RWPE2 (cell line): ENCODE data around the gene ADAMTSL2.

Source experiments
- ATAC-seq: fragments of 200-7000 bp; cut with Tn5 transposase; 3 replicates; pipeline ENCODE4 v1.9.1; 2021; ENCODE audit warnings: low read depth
- DNase-seq: peaks from one replicate; pipeline ENCODE4 v3.0.0-alpha.2; 2020; ENCODE audit warnings: low spot score
- H3K27ac ChIP-seq: fragments of 450-650 bp; 2 replicates; pipeline ENCODE4 v1.5.1; 2017; ENCODE audit warnings: mild to moderate bottlenecking; ENCODE audit not compliant: poor library complexity, severe bottlenecking
- H3K27me3 ChIP-seq: fragments of 250-450 bp; sonication (Bioruptor Pico); 2 replicates; pipeline ENCODE4 v1.5.1; 2021; ENCODE audit warnings: mild to moderate bottlenecking, moderate library complexity; ENCODE audit not compliant: insufficient read depth, poor library complexity, severe bottlenecking
- H3K36me3 ChIP-seq: fragments of 250-450 bp; sonication (Bioruptor Pico); 2 replicates; pipeline ENCODE4 v1.5.1; 2020; ENCODE audit warnings: low read depth, mild to moderate bottlenecking, moderate library complexity
- H3K4me1 ChIP-seq: fragments of 250-450 bp; sonication (Bioruptor Pico); 2 replicates; pipeline ENCODE4 v1.5.1; 2021; ENCODE audit warnings: mild to moderate bottlenecking, moderate library complexity; ENCODE audit not compliant: insufficient read depth, poor library complexity, severe bottlenecking
- H3K4me3 ChIP-seq: fragments of 250-450 bp; sonication (Bioruptor Pico); 2 replicates; pipeline ENCODE4 v1.5.1; 2021; ENCODE audit warnings: mild to moderate bottlenecking, moderate library complexity; ENCODE audit not compliant: severe bottlenecking
- H3K9me3 ChIP-seq: fragments of 250-450 bp; sonication (Bioruptor Pico); 2 replicates; pipeline ENCODE4 v1.5.1; 2021; ENCODE audit warnings: mild to moderate bottlenecking, moderate library complexity; ENCODE audit not compliant: severe bottlenecking
- TF ChIP-seq, protein P1 (sequence below): fragments of 450-650 bp; IDR thresholded peaks from one replicate; pipeline ENCODE4 v1.5.1; 2017; ENCODE audit warnings: mild to moderate bottlenecking, moderate library complexity; ENCODE audit not compliant: poor library complexity, severe bottlenecking

ADAMTSL2 gene

DNA sequence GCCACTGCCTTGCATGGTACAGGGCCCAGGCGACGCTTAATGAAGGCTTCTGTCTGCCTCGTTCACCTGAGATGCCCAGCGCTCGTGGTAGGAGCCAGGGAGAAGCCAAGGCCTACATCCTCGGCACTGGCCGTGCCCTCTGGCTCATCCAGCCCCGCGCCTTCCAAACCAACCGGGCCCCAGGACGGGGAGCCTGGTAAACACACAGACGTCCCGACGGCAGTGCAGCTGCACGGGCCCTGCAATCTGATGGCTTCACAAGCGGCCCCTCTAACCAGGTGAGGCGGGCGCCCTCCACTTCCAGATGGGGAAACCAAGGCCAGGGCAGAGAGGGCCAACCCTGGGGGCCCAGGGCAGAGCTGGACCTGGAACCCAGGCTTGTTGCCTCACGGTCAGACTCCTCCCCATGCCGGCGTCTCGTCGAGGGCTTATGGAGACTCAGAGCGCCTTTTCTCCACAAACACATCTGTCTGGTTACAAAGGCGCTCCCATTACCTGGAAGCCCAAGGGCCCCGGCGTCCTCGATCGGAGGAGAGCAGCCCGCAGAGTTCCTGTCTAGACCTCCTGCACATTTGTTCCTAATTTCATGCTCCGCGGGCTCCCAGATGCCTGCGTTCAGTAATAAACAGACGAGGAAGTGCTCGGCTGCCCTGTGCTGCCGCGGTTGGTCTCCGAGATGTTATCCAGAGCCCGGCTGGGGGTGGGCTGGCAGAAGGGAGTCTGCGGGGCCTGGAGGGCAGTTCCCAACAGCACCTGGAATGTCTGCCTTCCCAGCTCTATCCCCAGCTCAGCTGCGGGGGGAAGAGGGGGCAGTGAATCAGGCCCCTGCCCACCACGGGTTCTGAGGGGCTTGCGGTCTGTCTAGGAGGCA, 51.2 kb downstream of the ADAMTSL2 start:
- Histone ChIP-seq H3K27me3 (peaks cover 23% of the 10 kb centered on the region), H3K4me1 (no peaks in the 10 kb centered on the region), H3K4me3 (no peak overlapping the region), H3K36me3 (no peaks in the 10 kb centered on the region), H3K27ac (no peak overlapping the region), H3K9me3 (no peaks in the 10 kb centered on the region)
- TF ChIP-seq, protein P1, sequence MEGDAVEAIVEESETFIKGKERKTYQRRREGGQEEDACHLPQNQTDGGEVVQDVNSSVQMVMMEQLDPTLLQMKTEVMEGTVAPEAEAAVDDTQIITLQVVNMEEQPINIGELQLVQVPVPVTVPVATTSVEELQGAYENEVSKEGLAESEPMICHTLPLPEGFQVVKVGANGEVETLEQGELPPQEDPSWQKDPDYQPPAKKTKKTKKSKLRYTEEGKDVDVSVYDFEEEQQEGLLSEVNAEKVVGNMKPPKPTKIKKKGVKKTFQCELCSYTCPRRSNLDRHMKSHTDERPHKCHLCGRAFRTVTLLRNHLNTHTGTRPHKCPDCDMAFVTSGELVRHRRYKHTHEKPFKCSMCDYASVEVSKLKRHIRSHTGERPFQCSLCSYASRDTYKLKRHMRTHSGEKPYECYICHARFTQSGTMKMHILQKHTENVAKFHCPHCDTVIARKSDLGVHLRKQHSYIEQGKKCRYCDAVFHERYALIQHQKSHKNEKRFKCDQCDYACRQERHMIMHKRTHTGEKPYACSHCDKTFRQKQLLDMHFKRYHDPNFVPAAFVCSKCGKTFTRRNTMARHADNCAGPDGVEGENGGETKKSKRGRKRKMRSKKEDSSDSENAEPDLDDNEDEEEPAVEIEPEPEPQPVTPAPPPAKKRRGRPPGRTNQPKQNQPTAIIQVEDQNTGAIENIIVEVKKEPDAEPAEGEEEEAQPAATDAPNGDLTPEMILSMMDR: no peak
- DNase-seq: no peak
- ATAC-seq: no peak

DNA sequence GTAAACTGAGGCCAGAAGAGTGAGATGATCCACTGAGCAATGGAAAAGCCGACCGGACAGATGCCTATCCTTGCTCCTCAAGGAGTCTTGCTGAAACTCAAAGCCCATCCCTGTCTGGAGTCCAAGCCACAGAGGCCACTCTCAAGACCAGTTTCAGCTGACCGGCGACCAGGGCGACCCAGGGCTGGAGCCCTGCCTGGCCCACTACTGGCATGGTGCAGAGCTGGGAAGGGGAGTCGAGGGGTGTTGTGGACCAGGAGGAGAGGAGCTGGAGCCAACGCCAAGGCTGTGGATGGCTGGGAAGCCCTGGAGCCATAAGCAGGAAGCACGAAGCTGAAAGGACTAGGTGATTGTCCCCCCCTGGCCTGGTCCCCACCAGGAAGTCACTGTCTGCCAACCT, 52.5 kb downstream of the ADAMTSL2 start:
- no peaks in the 10 kb centered on the region for H3K9me3 ChIP-seq
- H3K27ac ChIP-seq: no peak overlapping the region
- peaks cover 15% of the 10 kb centered on the region for H3K27me3 ChIP-seq
- TF ChIP-seq, protein P1: no peak
- no peaks in the 10 kb centered on the region for H3K36me3 ChIP-seq
- no peaks in the 10 kb centered on the region for H3K4me1 ChIP-seq
- DNase-seq (no peak), ATAC-seq (no peak)
- no peak overlapping the region for H3K4me3 ChIP-seq

DNA sequence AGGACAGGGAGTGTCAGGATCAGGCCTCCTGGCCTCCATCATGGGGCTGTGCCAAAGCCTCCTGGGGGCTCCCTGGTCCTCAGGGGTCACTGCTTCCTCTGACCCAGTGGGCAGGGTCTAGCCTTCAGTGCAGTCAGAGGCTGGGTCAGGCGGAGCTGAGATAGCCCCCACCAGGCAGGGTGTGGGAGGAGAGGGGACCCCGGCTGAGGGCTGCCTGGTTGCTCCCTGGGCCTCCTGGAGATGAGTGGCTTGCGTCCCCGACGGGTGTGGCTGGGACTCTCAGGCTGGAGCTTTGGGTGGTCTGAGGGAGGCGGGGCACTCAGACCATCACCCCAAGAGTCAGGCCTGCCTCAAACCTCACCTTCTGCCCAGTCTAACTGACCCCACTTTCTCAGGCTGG, 53.0 kb downstream of the ADAMTSL2 start:
- no peak for DNase-seq
- peaks cover 13% of the 10 kb centered on the region for H3K27me3 ChIP-seq
- no peak for ATAC-seq
- H3K4me3 ChIP-seq: no peak overlapping the region
- H3K4me1 ChIP-seq: no peaks in the 10 kb centered on the region
- no peak overlapping the region for H3K27ac ChIP-seq
- H3K36me3 ChIP-seq: no peaks in the 10 kb centered on the region
- no peaks in the 10 kb centered on the region for H3K9me3 ChIP-seq
- TF ChIP-seq, protein P1: no peak

DNA sequence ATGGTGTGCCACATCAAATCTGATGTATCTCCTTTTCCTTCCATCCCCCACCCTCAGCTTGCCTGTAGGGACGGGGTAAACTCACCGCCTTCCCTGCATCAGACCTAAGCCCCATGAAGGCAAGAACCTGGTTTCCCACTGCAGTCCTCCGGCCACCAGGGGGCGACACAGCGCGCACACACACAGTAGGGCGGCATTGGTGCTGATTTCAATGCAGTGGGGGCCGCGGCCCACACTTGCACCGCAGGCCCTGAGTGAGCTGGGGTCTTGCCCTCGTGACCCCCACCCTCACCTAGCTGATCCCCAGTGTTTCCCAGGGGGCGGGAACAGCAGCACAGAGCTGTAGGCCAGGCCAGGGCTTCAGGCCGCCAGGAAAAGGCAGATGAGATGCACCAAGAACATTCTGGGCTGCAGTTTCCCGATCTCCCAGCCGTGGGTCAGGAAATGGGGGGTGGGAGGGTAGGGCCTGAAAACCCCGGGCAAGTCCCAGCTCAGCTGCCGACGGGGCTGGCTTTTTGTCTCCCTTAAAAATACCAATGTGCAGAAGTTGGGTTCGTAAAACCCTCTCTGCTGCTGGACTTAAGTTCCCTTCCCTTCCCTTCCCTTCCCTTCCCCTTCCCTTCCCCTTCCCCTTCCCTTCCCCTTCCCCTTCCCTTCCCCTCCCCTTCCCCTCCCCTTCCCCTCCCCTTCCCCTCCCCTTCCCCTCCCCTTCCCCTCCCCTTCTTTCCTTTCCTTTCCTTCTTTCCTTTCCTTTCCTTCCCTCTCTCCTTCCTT, 55.1 kb downstream of the ADAMTSL2 start:
- H3K9me3 ChIP-seq: no peaks in the 10 kb centered on the region
- H3K27me3 ChIP-seq: peaks cover 11% of the 10 kb centered on the region
- no peaks in the 10 kb centered on the region for H3K36me3 ChIP-seq
- no peak for DNase-seq
- H3K27ac ChIP-seq: no peak overlapping the region
- no peak overlapping the region for H3K4me3 ChIP-seq
- TF ChIP-seq, protein P1: peak; percentile 46
- no peaks in the 10 kb centered on the region for H3K4me1 ChIP-seq
- ATAC-seq: no peak
